NCI-H1417 (cell line): ENCODE results near the gene VGLL4.

ENCODE experiments used
- DNase-seq, 3 experiments: peaks; one replicate each; lab custom pipeline; 2025; lab: John Stamatoyannopoulos, UW

VGLL4 gene

DNA sequence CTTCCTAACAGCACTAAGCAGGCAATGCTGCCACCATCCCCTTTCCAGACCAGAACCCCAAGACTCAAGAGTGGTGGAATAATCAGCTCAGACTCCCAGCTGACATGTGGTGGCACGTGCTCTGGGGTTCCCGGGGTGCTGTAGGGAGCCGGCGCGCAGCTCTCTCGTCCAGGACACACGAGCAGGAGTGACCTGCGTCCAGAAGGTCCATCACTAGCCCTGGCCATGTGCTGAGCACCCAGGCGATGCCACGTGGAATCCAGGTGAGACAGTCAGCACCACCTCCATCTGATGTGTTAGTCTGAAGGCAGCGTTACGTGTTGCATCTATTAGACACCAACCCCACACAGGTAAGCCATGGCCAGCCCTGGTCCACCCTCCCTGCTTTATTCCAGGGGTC is 78.2 kb downstream of the VGLL4 start:
- DNase-seq = no peak

DNA sequence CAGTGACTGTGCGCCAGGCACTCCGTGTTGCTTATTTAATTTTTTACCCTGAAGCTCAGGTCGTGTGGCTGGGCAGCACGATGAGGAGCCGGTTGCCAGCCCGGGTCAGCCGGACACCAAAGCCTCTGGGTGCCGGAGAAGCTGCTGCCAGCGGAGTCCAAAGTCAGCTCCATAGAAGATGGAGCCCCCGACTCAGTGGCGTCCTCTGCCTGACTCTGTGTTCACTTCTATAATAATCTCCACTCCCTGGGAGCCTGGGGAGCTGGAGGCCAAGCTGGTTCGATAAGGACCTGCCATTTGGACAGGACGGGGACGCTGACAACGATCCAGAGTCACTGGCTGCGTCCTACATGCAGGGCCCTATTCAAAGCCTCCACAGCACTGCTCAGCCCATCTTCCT is 78.6 kb downstream of the VGLL4 start:
- DNase-seq = no peak

DNA sequence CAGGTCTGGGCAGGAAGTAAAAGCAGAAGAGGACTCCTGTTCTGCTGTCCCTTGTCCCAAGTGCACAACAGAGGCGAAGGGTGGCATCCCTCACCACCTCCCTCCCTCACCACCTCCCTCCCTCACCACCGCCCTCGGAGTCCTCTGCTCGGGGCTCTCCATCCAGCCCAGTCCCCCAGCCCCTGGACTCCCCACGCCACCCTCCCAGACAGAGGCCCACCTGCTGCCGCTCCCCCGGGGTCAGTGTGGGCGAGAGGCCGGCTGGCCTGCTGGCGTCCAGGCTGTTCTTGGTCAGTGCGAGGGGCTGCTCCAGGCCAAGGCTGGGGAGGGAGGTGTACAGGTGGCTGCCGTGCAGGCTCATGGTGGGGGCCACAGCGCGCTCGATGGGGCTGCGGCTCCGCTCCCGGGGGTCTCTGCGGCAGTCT is 79.1 kb downstream of the VGLL4 start:
- DNase-seq = no peak

DNA sequence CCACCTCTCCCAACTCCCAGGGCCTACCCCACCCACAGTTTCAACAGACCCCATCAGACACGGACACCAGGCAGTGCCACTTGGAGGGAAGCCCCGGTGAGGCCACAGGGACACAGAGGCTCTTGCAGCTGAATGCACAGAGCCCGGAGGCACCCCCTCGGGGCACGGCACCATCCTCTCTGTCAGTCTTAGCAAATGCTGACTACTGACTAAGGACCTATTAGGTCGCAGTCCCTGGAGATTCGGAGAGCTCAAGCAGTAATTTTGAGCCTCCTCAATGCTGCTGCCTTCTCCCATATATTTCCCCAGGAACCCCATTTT is 79.9 kb downstream of the VGLL4 start:
- no peak for DNase-seq

DNA sequence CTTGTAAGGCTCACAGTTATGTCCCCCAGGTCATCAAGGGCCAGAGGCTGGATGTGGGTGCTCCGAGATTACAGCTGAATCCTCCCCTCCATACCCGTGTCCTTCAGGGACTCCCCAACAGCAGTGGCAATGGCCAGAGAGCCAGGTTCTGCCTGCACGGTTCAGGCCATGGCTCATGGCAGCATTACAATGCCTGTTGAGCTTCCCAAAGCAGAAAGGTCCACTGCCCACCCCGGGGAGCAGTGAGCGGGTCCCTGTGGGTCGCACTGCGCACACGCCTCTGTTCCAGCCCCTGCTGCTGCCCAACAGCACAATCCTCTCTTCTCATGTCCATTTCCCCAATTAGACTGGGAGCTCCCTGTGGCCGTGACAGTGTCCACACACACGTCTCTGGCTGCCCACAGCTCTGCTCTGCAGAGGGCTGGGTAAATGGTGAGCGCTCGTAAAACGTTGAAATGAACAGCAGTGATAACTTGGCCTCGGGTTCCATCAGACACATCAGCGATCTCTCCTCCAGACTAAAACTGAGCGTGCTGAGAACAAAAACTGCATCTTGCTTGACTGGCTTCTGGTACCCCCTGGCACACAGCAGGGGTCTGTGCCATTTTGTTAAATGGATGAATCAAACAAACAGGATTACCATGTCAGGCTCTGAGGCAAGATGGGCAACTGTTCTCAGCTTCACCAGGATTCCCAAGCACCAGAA is 80.4 kb downstream of the VGLL4 start:
- DNase-seq = no peak

DNA sequence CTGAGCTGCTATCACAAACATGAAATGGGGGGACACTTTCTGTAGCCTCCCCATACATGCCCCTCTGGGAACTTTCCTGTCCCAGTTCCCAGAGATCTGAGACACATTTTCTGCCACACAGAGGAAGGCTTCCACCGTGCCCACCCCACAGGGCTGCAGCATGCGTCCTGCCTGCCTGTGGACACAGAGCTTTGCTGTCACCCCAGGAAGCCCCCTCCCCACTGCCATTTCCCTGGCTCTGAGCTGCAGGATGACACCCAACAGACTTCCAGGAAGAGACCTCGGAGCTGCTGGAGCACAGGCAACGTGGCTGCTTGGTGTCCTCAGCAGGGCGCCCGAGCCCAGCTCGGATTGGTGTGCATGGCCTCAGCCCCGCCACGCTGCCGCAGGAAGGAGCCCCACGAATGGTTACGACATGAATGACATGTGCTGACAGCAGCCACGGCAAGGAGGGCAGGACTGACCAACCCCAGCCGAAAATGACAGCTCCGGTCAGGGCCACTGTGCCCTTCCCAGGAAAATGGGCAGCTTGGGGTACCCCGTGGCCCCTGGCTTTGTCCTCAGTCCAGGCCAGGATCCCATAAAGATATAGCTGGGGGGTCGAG is 81.3 kb downstream of the VGLL4 start:
- no peak for DNase-seq

DNA sequence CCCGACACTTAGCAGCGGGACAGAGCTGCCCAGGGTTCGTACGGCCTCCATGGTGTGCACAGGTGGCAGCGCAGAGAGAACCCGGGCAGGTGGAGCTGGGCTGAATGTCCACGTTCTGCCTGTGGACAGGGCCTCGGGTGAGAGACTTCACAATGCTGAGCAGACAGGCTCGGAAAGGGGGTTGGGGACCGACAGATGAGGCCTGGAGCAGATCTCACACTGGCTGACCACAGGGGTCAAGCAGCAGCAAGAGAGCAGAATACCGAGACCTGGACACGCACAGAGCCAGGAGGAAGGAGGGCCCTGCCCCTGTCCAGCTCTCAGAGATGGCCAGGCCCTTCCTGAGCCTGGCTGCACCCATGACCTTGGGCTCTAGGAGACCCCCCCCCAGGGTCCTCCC is 83.0 kb downstream of the VGLL4 start:
- no peak for DNase-seq

DNA sequence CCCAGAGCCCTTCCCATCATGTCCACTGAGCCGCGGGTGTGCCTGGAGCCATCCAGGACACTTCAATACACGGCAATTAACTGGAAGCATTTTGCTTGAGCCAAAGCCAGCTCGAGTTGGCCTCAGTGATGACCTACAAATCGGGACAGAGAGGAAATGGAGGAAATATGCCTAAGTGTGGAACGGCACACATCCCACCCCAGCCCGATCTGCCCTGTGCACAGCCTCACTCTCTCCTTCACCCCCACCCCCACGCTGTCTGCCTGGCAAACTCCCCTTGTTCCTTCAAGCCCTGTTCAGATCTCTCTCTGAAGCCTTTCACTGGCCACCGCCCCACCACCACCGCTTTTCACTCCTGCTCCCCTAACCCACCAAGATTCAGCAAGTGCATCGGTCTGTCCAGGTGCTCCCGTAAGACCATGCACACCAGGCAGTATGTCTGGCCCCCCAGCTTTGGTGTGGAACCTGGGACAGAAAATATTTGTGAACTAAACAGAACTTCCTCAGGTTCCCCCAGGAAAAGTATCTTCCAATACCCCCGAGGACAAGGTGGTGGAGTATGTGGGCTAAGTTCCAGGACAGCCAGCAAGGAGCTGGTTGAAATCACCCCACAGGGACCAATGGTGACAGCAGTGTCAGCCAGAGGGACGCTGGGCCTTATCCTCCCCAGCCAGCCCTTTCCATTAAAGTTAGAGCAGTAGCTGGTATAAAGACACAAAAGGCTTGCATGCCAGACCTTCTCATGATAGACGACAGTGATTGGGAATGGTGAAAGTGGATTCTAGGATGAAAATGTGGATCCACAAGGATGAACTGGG is 83.7 kb downstream of the VGLL4 start:
- no peak for DNase-seq

DNA sequence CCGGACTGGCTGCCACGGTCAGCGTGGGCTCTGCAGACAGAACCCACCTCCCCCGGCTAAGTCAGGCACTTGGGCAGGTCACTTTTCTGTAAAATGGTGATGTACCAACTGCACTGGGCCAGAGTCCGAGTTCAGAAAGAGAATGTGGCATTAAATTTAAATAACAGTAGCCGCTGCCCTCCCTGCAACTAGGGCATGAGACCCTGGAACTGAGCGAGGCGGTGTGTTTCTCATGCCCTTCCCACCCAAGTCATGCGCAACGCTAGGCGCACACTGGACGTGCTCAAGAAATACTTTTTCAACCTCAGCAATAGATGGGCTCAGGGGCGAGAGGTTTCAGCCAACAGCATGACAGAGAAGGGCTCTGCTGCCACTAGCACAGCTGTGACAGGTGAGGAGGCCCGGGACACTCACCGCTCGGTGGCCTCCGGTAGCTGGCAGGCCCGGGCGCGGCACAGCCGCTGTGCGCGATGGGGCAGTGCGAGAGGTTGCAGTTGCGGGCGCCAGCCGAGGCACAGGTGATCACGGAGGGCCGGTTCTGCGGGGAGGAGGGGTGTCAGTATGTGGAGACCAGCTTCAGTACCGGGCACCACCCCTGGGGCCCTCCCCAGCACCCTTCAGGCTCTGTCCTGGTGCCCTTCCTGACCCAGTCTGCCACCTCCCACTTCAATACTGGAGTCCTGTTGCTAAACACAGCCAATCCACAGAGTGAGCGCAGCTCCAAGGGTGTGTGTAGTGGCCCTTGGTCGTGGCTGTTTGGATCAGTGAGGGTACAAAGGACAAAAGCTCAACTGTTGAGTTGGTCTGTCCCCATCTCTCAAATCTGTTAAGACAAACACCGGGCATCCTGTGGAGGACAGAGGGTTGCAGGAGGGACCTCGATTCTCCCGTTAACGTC is 84.5 kb downstream of the VGLL4 start:
- no peak for DNase-seq

DNA sequence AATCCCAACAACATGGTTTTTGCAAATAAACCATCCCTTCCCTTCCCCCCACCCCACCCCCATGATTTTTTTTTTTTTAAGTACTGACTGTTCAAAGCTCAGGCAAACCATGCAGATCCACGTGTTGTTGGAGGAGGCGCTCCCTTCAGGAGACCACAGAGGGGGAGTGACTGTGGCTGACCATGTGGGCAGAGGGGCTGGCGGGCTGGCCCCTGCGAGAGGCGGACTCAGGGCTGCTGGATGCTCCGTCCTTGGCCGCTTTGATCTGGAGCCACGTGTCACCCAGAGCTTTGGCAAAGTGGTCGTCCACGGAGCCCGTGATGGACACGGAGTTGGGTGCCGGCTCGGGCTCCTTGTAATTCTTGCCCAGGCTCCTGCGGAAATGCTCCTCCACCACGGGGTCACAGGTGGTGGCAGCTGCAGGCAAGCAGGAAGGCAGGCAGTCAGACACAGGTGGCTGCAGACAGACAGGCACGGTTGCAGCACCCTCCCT is 85.3 kb downstream of the VGLL4 start:
- DNase-seq = no peak

DNA sequence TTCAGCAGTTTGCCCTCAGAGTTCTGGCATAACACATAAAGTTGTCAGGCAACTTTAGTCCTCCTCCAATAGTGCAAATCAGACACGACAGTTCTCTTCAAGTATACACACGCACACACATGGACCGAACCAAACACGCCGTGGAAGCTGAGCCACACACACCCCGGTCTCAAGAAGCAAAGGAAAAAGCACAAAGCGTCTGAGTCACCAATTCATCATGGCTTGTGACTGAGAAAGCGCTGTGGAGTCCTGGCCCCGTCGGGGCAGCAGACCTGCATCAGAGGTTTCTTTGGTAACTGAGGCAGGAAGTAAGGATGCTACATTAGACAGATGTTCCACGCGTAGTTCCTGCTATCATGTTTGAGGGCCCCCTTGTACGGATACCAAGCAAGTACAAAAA is 85.7 kb downstream of the VGLL4 start:
- DNase-seq = no peak

DNA sequence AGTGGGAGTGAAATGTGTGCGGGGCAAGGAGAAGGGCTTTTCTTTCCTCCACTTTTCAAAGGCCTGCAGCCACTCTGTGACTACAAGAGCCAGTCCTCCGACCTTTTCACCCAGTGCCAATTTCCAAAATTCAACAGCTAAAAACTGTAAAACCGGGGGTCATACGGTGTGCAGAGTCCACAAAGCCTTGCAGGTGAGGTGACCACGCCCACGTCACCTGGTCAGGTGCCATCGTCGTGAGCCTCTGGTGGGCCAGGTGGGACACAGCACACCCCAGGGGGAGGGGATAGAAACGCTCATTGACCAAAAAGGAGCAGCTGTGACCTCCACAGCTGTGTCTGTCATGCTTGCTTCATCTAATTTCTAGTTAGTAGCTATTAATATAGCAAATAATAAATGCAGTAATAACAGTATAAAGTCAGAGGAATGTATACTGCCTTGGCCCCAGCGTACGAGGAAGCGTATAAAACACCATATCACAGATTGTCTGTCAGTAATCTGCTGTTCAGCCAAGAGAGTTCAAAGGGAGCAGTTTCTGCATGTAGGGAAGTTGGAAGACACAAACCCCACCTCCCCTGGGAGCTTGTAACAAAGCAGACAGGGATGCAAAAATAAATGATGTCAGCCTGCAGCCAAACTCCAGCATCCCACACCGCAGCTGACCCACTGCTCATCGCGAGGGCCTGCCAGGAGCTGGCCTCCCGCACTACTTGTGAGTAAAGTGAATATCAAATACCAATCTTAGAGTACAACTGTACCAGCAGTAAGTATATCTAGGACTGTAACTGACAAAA is 86.7 kb downstream of the VGLL4 start:
- DNase-seq = no peak

DNA sequence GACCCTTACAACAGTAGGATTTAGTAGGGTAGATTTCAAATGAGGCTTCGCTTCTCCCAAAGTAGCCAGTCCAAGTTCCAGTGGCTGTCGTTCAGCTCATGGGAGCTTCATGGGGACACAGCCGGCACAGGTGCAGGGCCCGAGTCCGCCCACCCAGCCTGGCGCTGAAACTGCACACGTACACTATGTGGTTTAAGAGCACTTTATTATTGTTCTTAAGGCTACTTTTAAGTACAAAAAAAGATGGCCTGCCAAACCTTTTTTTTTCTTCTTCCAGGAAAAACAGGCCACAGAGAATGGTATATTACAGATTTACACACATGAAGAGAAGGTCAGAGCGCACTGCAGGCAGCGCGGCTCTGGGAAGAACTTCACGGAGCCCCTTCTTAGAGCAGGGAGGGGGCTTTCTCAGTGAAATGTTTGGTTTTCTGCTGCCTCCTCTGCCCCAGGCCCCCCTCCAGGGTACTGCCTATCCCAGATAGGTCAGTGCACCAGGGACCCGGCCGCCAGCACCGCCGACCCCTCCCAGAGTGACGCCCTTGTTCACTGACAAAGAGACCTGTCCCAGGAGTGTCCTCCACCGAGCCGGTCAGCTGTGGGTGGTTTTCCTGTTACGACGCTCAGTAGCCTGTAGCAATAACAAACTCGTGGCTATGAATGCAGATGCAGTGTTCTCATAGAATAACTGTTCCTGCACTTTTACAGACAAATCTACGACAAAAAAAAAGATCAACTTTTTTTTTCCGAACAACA is 87.7 kb downstream of the VGLL4 start:
- DNase-seq = no peak

DNA sequence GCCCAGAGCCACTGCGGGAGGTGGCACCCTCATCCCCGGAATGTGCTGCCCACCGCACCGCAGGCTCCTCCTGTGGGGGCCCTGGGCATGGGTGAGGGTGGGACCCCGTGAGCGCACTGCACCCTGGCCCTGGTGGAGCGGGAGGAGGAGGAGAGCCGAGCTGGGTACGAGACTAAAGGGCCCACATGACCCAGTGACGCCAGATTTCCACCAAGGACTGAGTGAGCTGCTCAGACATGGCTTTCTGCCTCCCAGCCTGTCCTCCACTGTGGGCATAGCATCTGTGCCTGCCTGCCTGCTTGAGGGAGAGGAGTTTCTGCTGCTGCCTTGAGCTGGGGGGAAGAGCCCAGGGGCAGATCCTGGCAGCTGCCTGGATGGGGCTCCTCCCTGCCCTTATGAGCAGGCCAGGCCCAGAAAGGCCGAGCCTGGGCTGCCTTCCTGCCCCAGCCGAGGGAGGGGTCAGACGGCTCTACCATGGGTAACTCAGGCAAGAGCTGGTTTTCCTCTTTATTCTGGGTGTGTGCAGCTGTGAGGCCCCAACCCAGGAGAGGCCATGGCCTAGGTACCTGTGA is 88.4 kb downstream of the VGLL4 start:
- no peak for DNase-seq

DNA sequence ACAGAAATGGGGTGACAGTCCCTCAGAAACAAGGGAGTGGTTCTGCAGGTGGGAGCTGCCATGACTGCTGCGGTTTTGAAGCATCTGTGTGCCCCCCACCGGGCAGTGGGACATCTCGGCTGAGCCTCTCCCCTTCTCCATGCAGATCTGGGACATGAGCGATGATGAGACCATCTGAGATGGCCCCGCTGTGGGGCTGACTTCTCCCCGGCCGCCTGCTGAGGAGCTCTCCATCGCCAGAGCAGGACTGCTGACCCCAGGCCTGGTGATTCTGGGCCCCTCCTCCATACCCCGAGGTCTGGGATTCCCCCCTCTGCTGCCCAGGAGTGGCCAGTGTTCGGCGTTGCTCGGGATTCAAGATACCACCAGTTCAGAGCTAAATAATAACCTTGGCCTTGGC is 89.0 kb downstream of the VGLL4 start:
- DNase-seq = no peak

DNA sequence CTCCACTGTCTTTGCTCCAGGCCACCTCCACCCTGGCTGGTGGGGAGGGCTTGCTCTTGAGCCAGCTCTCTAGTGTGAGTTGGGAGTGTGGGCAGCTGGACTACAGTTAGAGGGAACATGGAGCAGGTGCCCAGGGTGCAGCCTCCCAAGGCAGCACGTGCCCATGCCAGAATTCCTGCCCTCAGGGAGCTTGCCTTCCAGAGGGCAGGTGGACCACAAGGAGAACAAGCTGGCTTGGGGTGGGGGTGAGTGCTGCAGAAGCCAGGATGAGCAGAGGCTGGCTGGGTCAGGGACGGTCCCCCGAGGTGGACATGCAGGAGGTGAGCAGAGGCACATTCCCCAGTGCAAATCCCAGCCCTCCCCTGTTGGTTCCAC is 89.5 kb downstream of the VGLL4 start:
- no peak for DNase-seq

DNA sequence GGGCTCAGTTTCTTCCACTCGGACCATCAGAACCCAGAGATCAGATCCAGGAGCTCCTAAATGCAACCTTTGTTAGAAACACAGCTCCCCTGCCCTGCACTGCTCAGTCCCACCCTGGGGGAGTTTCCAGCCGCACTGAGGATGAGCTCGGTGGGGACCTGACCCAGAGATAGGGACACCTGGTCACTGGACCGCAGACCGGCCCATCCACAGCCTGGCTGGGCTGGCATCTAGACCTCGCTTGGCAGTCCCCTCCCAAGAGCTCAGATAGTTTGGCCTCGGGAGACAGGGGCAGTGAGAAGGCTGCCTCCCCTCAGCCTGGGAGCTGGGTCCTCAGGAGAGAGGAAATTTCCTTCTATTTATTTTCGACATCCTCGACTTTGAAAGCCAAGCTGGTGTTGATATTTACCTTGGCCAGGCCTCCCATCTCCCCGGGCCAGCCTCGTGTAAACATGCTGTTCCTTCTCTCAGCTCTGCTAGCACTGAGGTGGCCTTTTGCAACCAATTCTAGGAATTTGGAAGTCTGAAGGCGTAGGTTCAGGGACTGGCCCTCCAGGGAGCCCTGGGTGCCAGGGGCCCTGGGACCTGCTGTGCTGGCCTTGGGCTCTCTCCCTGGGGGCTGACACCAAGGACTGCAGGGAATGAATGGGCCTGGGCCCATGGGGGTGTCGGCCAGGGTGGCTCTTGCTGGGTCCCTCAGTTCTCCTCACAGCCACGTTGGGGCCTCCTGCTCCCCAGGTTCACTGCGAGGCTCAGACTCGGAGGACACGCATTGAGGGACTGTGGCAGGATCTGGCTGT is 90.1 kb downstream of the VGLL4 start:
- DNase-seq = no peak

DNA sequence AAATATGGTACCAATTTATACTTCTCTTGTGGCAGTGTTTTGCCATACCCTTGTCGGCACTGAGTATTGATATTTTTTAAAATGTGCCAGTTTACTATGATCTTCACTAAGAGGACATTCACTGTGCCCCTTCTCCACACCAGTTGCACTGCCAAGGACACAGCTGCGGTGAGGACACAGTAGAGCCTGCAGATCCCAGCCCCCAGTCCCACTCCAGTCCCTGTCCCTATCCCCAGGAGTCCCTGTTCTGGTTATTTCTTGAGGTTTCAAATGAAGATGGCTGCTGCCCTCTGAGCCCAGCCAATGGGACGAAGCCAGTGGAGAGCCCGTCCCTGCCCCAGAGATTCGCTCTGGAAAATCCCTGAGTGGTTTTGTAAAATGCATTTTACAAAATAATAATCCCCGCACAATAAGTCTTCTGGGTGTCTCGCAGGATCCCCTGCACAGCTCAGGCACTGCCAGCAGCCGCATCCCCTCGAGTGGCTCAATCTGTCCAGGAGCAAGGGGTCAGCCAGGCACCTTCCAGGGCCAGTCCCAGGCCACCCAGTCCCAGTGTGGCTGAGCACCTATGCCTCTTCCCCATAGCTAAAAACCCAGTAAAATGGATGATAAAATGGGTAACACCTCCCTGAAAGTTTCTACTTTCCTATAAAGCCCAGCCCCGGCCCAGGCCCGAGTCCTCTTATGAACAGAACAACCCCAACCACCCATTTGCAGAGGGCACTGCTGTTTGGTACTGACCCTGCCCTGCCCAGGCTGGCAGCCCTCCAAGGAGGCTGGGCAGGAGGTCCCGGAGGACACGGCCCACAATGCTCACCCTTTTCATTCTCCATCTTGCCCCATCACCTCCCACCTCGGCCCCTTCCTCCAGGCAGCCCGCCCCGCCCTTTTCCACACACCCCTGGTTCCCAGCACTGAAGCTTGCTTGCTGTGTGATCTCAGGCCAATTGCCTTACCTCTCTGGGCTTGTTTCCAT is 91.1 kb downstream of the VGLL4 start:
- DNase-seq = no peak
